ENCODE measurements around the gene LPIN2. TPM values are rescaled to one million over a fixed set of nuclear protein-coding genes. Genes with fewer than 3 reads are reported as not detected.

The LPIN2 gene
- total and polyA plus RNA-seq, 2 experiments from 2014 or later = 29.1 to 62.1 TPM

GRCh38 chr18:2986150-2986865 lies 26.6 kb downstream of the LPIN2 start:
- peak overlapping the region; percentile 93 for H3K27ac ChIP-seq
- H3K27me3 ChIP-seq = no peaks in the 10 kb centered on the region
- no peaks in the 10 kb centered on the region for H3K36me3 ChIP-seq (replicated peaks; ENCODE audit: insufficient read depth, low read depth)
- no peaks in the 10 kb centered on the region for H3K9me3 ChIP-seq (ENCODE audit: low read depth)
- peaks cover 3% of the 10 kb centered on the region for H4K20me1 ChIP-seq (ENCODE audit: insufficient read depth, poor library complexity, severe bottlenecking)
- peaks cover 86% of the 10 kb centered on the region for H3K79me2 ChIP-seq
- no peak for TF ChIP-seq CTCF (IDR thresholded peaks at IDR 0.05; ENCODE audit: poor library complexity)
- no peak for TF ChIP-seq EZH2 (IDR thresholded peaks at IDR 0.05; ENCODE audit: borderline replicate concordance)
- WGBS (ENCODE audit: low lambda C conversion rate, missing lambda C conversion rate) = 45% methylated on average over 4 of the region's 4 CpGs
- peaks cover 48% of the 10 kb centered on the region for H3K4me1 ChIP-seq (ENCODE audit: insufficient read depth)
- DNase-seq (ENCODE audit: low spot score) = no peak
- peak overlapping the region; percentile 1 for H3K4me2 ChIP-seq
- H3K4me3 ChIP-seq = no peak overlapping the region
- H2AFZ ChIP-seq = no peak overlapping the region
- no peaks in the 10 kb centered on the region for H3K9me2 ChIP-seq (replicated peaks; ENCODE audit: insufficient read depth)

GRCh38 chr18:2985628-2986027 lies 27.3 kb downstream of the LPIN2 start:
- no peaks in the 10 kb centered on the region for H3K27me3 ChIP-seq
- peak overlapping the region; percentile 4 for H3K4me2 ChIP-seq
- no peaks in the 10 kb centered on the region for H3K9me3 ChIP-seq (ENCODE audit: low read depth)
- no peak overlapping the region for H3K4me3 ChIP-seq
- no peak for DNase-seq (ENCODE audit: low spot score)
- TF ChIP-seq EZH2 (IDR thresholded peaks at IDR 0.05; ENCODE audit: borderline replicate concordance) (no peak), EZH2phosphoT487 (IDR thresholded peaks at IDR 0.05; ENCODE audit: low read depth, severe bottlenecking, unreplicated experiment) (no peak), CTCF (IDR thresholded peaks at IDR 0.05; ENCODE audit: poor library complexity) (peak; percentile 39)
- H2AFZ ChIP-seq = no peak overlapping the region
- peaks cover 3% of the 10 kb centered on the region for H4K20me1 ChIP-seq (ENCODE audit: insufficient read depth, poor library complexity, severe bottlenecking)
- WGBS (ENCODE audit: low lambda C conversion rate, missing lambda C conversion rate) = 68% methylated on average over 2 of the region's 2 CpGs
- peak overlapping the region; percentile 93 for H3K27ac ChIP-seq
- peaks cover 84% of the 10 kb centered on the region for H3K79me2 ChIP-seq
- H3K36me3 ChIP-seq (replicated peaks; ENCODE audit: insufficient read depth, low read depth) = no peaks in the 10 kb centered on the region
- H3K4me1 ChIP-seq (ENCODE audit: insufficient read depth) = peaks cover 55% of the 10 kb centered on the region
- no peaks in the 10 kb centered on the region for H3K9me2 ChIP-seq (replicated peaks; ENCODE audit: insufficient read depth)

DNA sequence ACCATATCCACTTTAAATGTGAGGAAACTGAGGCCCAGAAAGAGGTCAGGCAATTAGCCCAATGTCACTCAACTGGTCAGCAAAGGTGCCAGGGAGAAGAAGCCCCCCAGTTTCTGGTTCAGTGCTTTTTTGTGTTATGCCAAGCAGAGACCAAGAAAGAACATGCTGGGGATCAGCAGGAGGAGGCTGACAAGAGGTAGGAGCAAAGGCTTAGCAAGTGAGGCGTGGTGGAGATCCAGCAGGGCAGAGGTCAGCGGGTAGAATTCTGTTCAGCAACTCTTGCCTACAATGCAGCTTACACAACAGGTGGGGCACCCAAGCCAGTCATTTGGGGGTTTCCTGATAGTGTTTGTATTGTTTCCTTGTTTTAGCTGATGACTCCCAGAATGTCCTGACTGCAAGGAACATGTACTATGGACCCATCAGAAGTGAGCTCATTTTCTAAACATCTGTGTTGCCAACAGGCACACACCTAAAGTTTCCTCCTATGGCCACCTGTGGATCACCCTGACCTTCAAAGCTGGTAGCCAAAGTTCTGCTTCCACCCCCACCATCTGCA lies 28.2 kb downstream of the LPIN2 start:
- H2AFZ ChIP-seq = no peak overlapping the region
- H4K20me1 ChIP-seq (ENCODE audit: insufficient read depth, poor library complexity, severe bottlenecking) = peaks cover 3% of the 10 kb centered on the region
- H3K4me2 ChIP-seq = peak overlapping the region; percentile 66
- H3K4me3 ChIP-seq = no peak overlapping the region
- H3K27me3 ChIP-seq = no peaks in the 10 kb centered on the region
- peak overlapping the region; percentile 93 for H3K27ac ChIP-seq
- H3K9me2 ChIP-seq (replicated peaks; ENCODE audit: insufficient read depth) = no peaks in the 10 kb centered on the region
- H3K9me3 ChIP-seq (ENCODE audit: low read depth) = no peaks in the 10 kb centered on the region
- WGBS (ENCODE audit: low lambda C conversion rate, missing lambda C conversion rate) = 81% methylated on average over 2 of the region's 2 CpGs
- H3K79me2 ChIP-seq = peaks cover 84% of the 10 kb centered on the region
- DNase-seq (ENCODE audit: low spot score) = peak; percentile 77
- H3K36me3 ChIP-seq (replicated peaks; ENCODE audit: insufficient read depth, low read depth) = no peaks in the 10 kb centered on the region
- peaks cover 62% of the 10 kb centered on the region for H3K4me1 ChIP-seq (ENCODE audit: insufficient read depth)
- TF ChIP-seq EZH2phosphoT487 (IDR thresholded peaks at IDR 0.05; ENCODE audit: low read depth, severe bottlenecking, unreplicated experiment) = no peak
- TF ChIP-seq EZH2 (IDR thresholded peaks at IDR 0.05; ENCODE audit: borderline replicate concordance) = no peak
- TF ChIP-seq CTCF (IDR thresholded peaks at IDR 0.05; ENCODE audit: poor library complexity) = no peak
